Stimulated activated CD4-positive, alpha-beta T cell treated with anti-CD3 and anti-CD28 coated beads, Interleukin-2, amount 100 ng/mL, for 48 hours (primary cell): ENCODE data around the gene PKNOX2.

Experiments
- DNase-seq, 2 donors: peaks; one replicate each; pipeline ENCODE4 v3.0.0-alpha.2; 2020

The PKNOX2 gene

GRCh38 chr11:125369808-125370207 is 205.3 kb downstream of the PKNOX2 start:
- DNase-seq, result no peak

GRCh38 chr11:125370561-125371389 is 206.2 kb downstream of the PKNOX2 start:
- no peak for DNase-seq

GRCh38 chr11:125371431-125371935 is 206.9 kb downstream of the PKNOX2 start:
- no peak for DNase-seq

GRCh38 chr11:125372088-125372487 is 207.5 kb downstream of the PKNOX2 start:
- no peak for DNase-seq

GRCh38 chr11:125372911-125373310 is 208.4 kb downstream of the PKNOX2 start:
- DNase-seq, result no peak

GRCh38 chr11:125373426-125374391 is 209.2 kb downstream of the PKNOX2 start:
- DNase-seq, result no peak

- no peak for DNase-seq
Observed at GRCh38 chr11:125374398-125374797, 209.8 kb downstream of the PKNOX2 start.

GRCh38 chr11:125375146-125375545 is 210.6 kb downstream of the PKNOX2 start:
- no peak for DNase-seq

- DNase-seq, result no peak
Observed at GRCh38 chr11:125376117-125376516, 211.6 kb downstream of the PKNOX2 start.

GRCh38 chr11:125376856-125377255 is 212.3 kb downstream of the PKNOX2 start:
- DNase-seq, result no peak

- DNase-seq, result no peak
Observed at GRCh38 chr11:125378083-125378482, 213.5 kb downstream of the PKNOX2 start.

- DNase-seq, result no peak
Observed at GRCh38 chr11:125378571-125378970, 214.0 kb downstream of the PKNOX2 start.

GRCh38 chr11:125379565-125379964 is 215.0 kb downstream of the PKNOX2 start:
- no peak for DNase-seq

GRCh38 chr11:125379981-125380380 is 215.4 kb downstream of the PKNOX2 start:
- no peak for DNase-seq

GRCh38 chr11:125380756-125381445 is 216.3 kb downstream of the PKNOX2 start:
- no peak for DNase-seq

GRCh38 chr11:125381499-125382044 is 217.0 kb downstream of the PKNOX2 start:
- DNase-seq, result no peak

- DNase-seq, result no peak
Observed at GRCh38 chr11:125382314-125382791, 217.8 kb downstream of the PKNOX2 start.

GRCh38 chr11:125382822-125383221 is 218.3 kb downstream of the PKNOX2 start:
- no peak for DNase-seq

- DNase-seq, result no peak
Observed at GRCh38 chr11:125384825-125385224, 220.3 kb downstream of the PKNOX2 start.

GRCh38 chr11:125387901-125388300 is 223.3 kb downstream of the PKNOX2 start:
- no peak for DNase-seq

GRCh38 chr11:125388611-125389010 is 224.1 kb downstream of the PKNOX2 start:
- no peak for DNase-seq
